Testis (tissue), 3 donors: Measurements from ENCODE around the gene KCNIP1. TPM values are rescaled to one million over a fixed set of nuclear protein-coding genes. Genes with fewer than 3 reads are reported as not detected.

Experiments used
- DNase-seq: peaks from one replicate; pipeline ENCODE4 v3.0.0-alpha.2; 2019
- H3K27ac ChIP-seq, 2 donors: fragments of 200-600 bp; sonication (generic); one replicate each; pipeline ENCODE4 v1.5.1; 2019
- H3K27me3 ChIP-seq: fragments of 200-600 bp; sonication (generic); one replicate; pipeline ENCODE4 v1.5.1; 2019
- H3K36me3 ChIP-seq: fragments of 200-600 bp; sonication (generic); one replicate; pipeline ENCODE4 v1.5.1; 2017; ENCODE audit warnings: low read depth; ENCODE audit errors: missing control alignments
- H3K4me1 ChIP-seq: fragments of 200-600 bp; sonication (generic); one replicate; pipeline ENCODE4 v1.5.1; 2019
- H3K4me3 ChIP-seq, 2 donors: fragments of 200-600 bp; sonication (generic); one replicate each; pipeline ENCODE4 v1.5.1; 2017 to 2019
- H3K9me3 ChIP-seq: fragments of 200-600 bp; sonication (generic); one replicate; pipeline ENCODE4 v1.5.1; 2017
- CTCF ChIP-seq, 3 experiments: fragments of 450-650 bp in 2 of 3; fragments of 200-600 bp in 1 of 3; sonication (generic) in 1 of 3; IDR thresholded peaks; one replicate each; pipeline ENCODE4 v1.5.1; 2016 to 2019; ENCODE audit warnings: antibody characterized with exemption in 3 of 3, mild to moderate bottlenecking in 2 of 3, moderate library complexity in 1 of 3
- POLR2A ChIP-seq: fragments of 450-650 bp; IDR thresholded peaks from one replicate; pipeline ENCODE4 v1.6.1; 2017; ENCODE audit warnings: antibody characterized with exemption, mild to moderate bottlenecking, moderate library complexity
- WGBS, 2 donors: methylation state at CpG; one replicate each; pipeline ENCODE4 v1.1.5; 2018; 5-methylcytosine and 5-hydroxymethylcytosine counted together
- intact Hi-C: fragments of 100-400 bp; cut with DNase I; formaldehyde crosslinking; loops from one replicate; pipeline ENCODE4 v1.15.1; 2023; ENCODE audit warnings: low total_unique reads
- polyA plus RNA-seq: library from polyadenylated mRNA; stranded (reverse); fragments of 350-450 nt; fragmentation: Illumina TruSeq; extraction: RNeasy Lipid Tissue Mini Kit (QIAGEN cat#74804); gene quantifications from one replicate; pipeline ENCODE4 v1.2.3, GENCODE V29; 2014; ENCODE audit warnings: low read depth, low replicate concordance; ENCODE audit not compliant: insufficient read depth
- total RNA-seq, 2 donors: library from RNA; depleted of rRNA; stranded (reverse); fragments of >200 nt; gene quantifications; one replicate each; pipeline ENCODE4 v1.2.3, GENCODE V29; 2016

The KCNIP1 gene
- total and polyA plus RNA-seq, 3 donors from 2014 or later = 5.9 to 14.8 (median 13.4) TPM

GRCh38 chr5:170756691-170757090 lies 252.9 kb downstream of the KCNIP1 start:
- intact Hi-C loops = no loop called here
- TF ChIP-seq POLR2A = no peak
- no peak for TF ChIP-seq CTCF (IDR thresholded peaks at IDR 0.05)
- no peaks in the 10 kb centered on the region for H3K4me1 ChIP-seq
- WGBS, 2 donors = 88 to 90% methylated on average over 8 of the region's 8 CpGs
- no peaks in the 10 kb centered on the region for H3K9me3 ChIP-seq
- no peaks in the 10 kb centered on the region for H3K27me3 ChIP-seq
- no peaks in the 10 kb centered on the region for H3K36me3 ChIP-seq
- no peak for DNase-seq
- no peak overlapping the region for H3K27ac ChIP-seq
- H3K4me3 ChIP-seq = no peak overlapping the region

- no peak for DNase-seq
- TF ChIP-seq POLR2A (no peak), CTCF (IDR thresholded peaks at IDR 0.05) (no peak)
- no peaks in the 10 kb centered on the region for H3K27me3 ChIP-seq
- no peaks in the 10 kb centered on the region for H3K9me3 ChIP-seq
- H3K36me3 ChIP-seq = no peaks in the 10 kb centered on the region
- intact Hi-C loops = no loop called here
- no peak overlapping the region for H3K27ac ChIP-seq
- no peaks in the 10 kb centered on the region for H3K4me1 ChIP-seq
- 66 to 70% methylated on average over 4 of the region's 4 CpGs for WGBS, 2 donors
- H3K4me3 ChIP-seq = no peak overlapping the region
Observed at GRCh38 chr5:170757182-170757601, 253.4 kb downstream of the KCNIP1 start.

- no peaks in the 10 kb centered on the region for H3K36me3 ChIP-seq
- 80 to 91% methylated on average over 2 of the region's 2 CpGs for WGBS, 2 donors
- H3K27me3 ChIP-seq = no peaks in the 10 kb centered on the region
- no peak for TF ChIP-seq POLR2A
- no peak for TF ChIP-seq CTCF (IDR thresholded peaks at IDR 0.05)
- H3K9me3 ChIP-seq = no peaks in the 10 kb centered on the region
- no peak overlapping the region for H3K27ac ChIP-seq
- H3K4me1 ChIP-seq = no peaks in the 10 kb centered on the region
- DNase-seq = no peak
- intact Hi-C loops = no loop called here
- no peak overlapping the region for H3K4me3 ChIP-seq
Observed at GRCh38 chr5:170757669-170758068, 253.8 kb downstream of the KCNIP1 start.

- TF ChIP-seq POLR2A = no peak
- no peak for TF ChIP-seq CTCF (IDR thresholded peaks at IDR 0.05)
- Histone ChIP-seq H3K27ac (no peak overlapping the region), H3K27me3 (no peaks in the 10 kb centered on the region), H3K9me3 (no peaks in the 10 kb centered on the region), H3K4me3 (no peak overlapping the region), H3K36me3 (no peaks in the 10 kb centered on the region), H3K4me1 (no peaks in the 10 kb centered on the region)
- no peak for DNase-seq
- intact Hi-C loops = no loop called here
- 70 to 78% methylated on average over 3 of the region's 3 CpGs for WGBS, 2 donors
Observed at GRCh38 chr5:170758481-170758880, 254.7 kb downstream of the KCNIP1 start.

- Histone ChIP-seq H3K4me3 (no peak overlapping the region), H3K36me3 (no peaks in the 10 kb centered on the region), H3K9me3 (no peaks in the 10 kb centered on the region), H3K4me1 (no peaks in the 10 kb centered on the region), H3K27ac (no peak overlapping the region), H3K27me3 (no peaks in the 10 kb centered on the region)
- 51 to 54% methylated on average over 2 to 9 of the region's 9 CpGs for WGBS, 2 donors
- no peak for TF ChIP-seq CTCF (IDR thresholded peaks at IDR 0.05)
- no peak for TF ChIP-seq POLR2A
- intact Hi-C loops = no loop called here
- DNase-seq = no peak
Observed at GRCh38 chr5:170760113-170760512, 256.3 kb downstream of the KCNIP1 start.
